SK-N-SH (cell line): ENCODE results near the gene CAPN7. TPM values are rescaled to one million over a fixed set of nuclear protein-coding genes. Genes with fewer than 3 reads are reported as not detected.

ENCODE experiments used
- CTCF ChIA-PET: fragments of 300-600, 350-600 bp; formaldehyde crosslinking; extraction: SDS; loops from one replicate; lab custom pipeline; 2021; lab: Yijun Ruan, JAX
- POLR2A ChIA-PET: fragments of 350-600 bp; sonication (Branson Sonifier 250); formaldehyde crosslinking; extraction: SDS; loops from one replicate; lab custom pipeline; 2020; ENCODE audit warnings: antibody characterized with exemption, inconsistent platforms; lab: Yijun Ruan, JAX
- DNase-seq: peaks from one replicate; pipeline ENCODE4 v3.0.0; 2012
- H2AFZ ChIP-seq: fragments of 200-600 bp; sonication (generic); 2 replicates; pipeline ENCODE4 v1.8.1; 2016; ENCODE audit warnings: antibody characterized with exemption, mild to moderate bottlenecking, low read depth
- H3F3A ChIP-seq: fragments of 200-600 bp; sonication (generic); replicated peaks from 2 replicates; pipeline ENCODE3; 2016; ENCODE audit warnings: antibody characterized with exemption, mild to moderate bottlenecking; ENCODE audit not compliant: insufficient read depth
- H3K27ac ChIP-seq, 2 experiments: fragments of 200-500 bp in 1 of 2; fragments of 200-600 bp in 1 of 2; sonication (Bioruptor generic) in 1 of 2; sonication (generic), shearing (Covaris generic) in 1 of 2; 2 replicates each; pipeline versions ENCODE4 v1.5.1 to v1.6.1; 2014 to 2016; ENCODE audit warnings: low read depth in 2 of 2, inconsistent platforms in 1 of 2, low read length in 1 of 2, mild to moderate bottlenecking in 1 of 2, mixed read lengths in 1 of 2
- H3K27me3 ChIP-seq: fragments of 200-600 bp; sonication (generic), shearing (Covaris generic); 2 replicates; pipeline ENCODE4 v1.6.1; 2016; ENCODE audit warnings: mixed run types; ENCODE audit not compliant: insufficient read depth
- H3K36me3 ChIP-seq, 2 experiments: fragments of 200-500 bp in 1 of 2; fragments of 200-600 bp in 1 of 2; sonication (Bioruptor generic) in 1 of 2; sonication (generic) in 1 of 2; replicated peaks in 1 of 2; 2 replicates each; pipeline versions ENCODE3 to v1.5.1; 2014 to 2016; ENCODE audit warnings: low read length in 1 of 2, mild to moderate bottlenecking in 1 of 2; ENCODE audit not compliant: insufficient read depth in 2 of 2, control insufficient read depth in 1 of 2
- H3K4me1 ChIP-seq, 2 experiments: fragments of 200-500 bp in 1 of 2; fragments of 200-600 bp in 1 of 2; sonication (Bioruptor generic) in 1 of 2; sonication (generic), shearing (Covaris generic) in 1 of 2; 2 replicates each; pipeline versions ENCODE4 v1.5.1 to v1.6.1; 2014 to 2016; ENCODE audit warnings: low read depth in 1 of 2, low read length in 1 of 2, mixed run types in 1 of 2; ENCODE audit not compliant: insufficient read depth in 2 of 2, control insufficient read depth in 1 of 2
- H3K4me2 ChIP-seq: fragments of 200-600 bp; sonication (generic), shearing (Covaris generic); 2 replicates; pipeline ENCODE4 v1.6.1; 2017; ENCODE audit warnings: mixed run types
- H3K4me3 ChIP-seq, 2 experiments: fragments of 200-500 bp in 1 of 2; fragments of 200-600 bp in 1 of 2; sonication (Bioruptor generic) in 1 of 2; sonication (generic), shearing (Covaris generic) in 1 of 2; 2 replicates each; pipeline versions ENCODE4 v1.5.1 to v1.8.1; 2014 to 2016; ENCODE audit warnings: low read depth in 2 of 2, inconsistent platforms in 1 of 2, low read length in 1 of 2, mild to moderate bottlenecking in 1 of 2, mixed read lengths in 1 of 2, moderate library complexity in 1 of 2
- H3K79me2 ChIP-seq: fragments of 200-600 bp; sonication (generic); 2 replicates; pipeline ENCODE4 v1.8.1; 2017; ENCODE audit warnings: mild to moderate bottlenecking; ENCODE audit not compliant: insufficient read depth
- H3K9ac ChIP-seq: fragments of 200-600 bp; sonication (generic); 2 replicates; pipeline ENCODE4 v1.6.1; 2017; ENCODE audit warnings: mixed run types
- H3K9me2 ChIP-seq: fragments of 200-600 bp; sonication (generic); 2 replicates; pipeline ENCODE4 v1.6.1; 2017; ENCODE audit warnings: mixed run types
- H3K9me3 ChIP-seq: fragments of 200-600 bp; sonication (generic); 2 replicates; pipeline ENCODE4 v1.6.1; 2017; ENCODE audit warnings: mixed run types, mild to moderate bottlenecking, moderate library complexity
- H4K20me1 ChIP-seq: fragments of 200-600 bp; sonication (generic); 2 replicates; pipeline ENCODE4 v1.6.1; 2017; ENCODE audit warnings: mild to moderate bottlenecking, mixed run types; ENCODE audit not compliant: insufficient read depth
- CHD2 ChIP-seq: fragments of 150-350 bp; IDR thresholded peaks from 2 replicates; pipeline ENCODE4 v1.6.1; 2018; ENCODE audit warnings: low read length; ENCODE audit not compliant: partially characterized antibody
- EP300 ChIP-seq, 2 experiments: IDR thresholded peaks; 2 replicates each; pipeline versions ENCODE4 v1.4.0 to v1.6.1; 2012; ENCODE audit warnings: borderline replicate concordance in 1 of 2, low read depth in 1 of 2, low read length in 1 of 2
- EZH2phosphoT487 ChIP-seq: fragments of 200-600 bp; sonication (generic); IDR thresholded peaks from 2 replicates; pipeline ENCODE4 v1.6.1; 2017; ENCODE audit warnings: low read depth, mixed run types, mild to moderate bottlenecking, antibody characterized with exemption, moderate library complexity, borderline replicate concordance
- GABPA ChIP-seq: IDR thresholded peaks from 2 replicates; pipeline ENCODE4 v1.4.0; 2012; ENCODE audit warnings: low read depth, mild to moderate bottlenecking
- GATA2 ChIP-seq: sonication (generic); formaldehyde crosslinking; IDR thresholded peaks from 2 replicates; pipeline ENCODE4 v1.5.0; 2020; ENCODE audit warnings: mild to moderate bottlenecking, missing genetic modification reagents
- MEF2A ChIP-seq: IDR thresholded peaks from 2 replicates; pipeline ENCODE4 v1.4.0; 2012; ENCODE audit warnings: low read depth, borderline replicate concordance
- MXI1 ChIP-seq: IDR thresholded peaks from 2 replicates; pipeline ENCODE4 v1.6.1; 2012; ENCODE audit warnings: mild to moderate bottlenecking, low read depth, low read length, improper control_type of control experiment
- PBX3 ChIP-seq: IDR thresholded peaks from 2 replicates; pipeline ENCODE4; 2012
- POLR2AphosphoS5 ChIP-seq: IDR thresholded peaks from 2 replicates; pipeline ENCODE4 v1.6.1; 2012; ENCODE audit warnings: low read depth, low read length
- RAD21 ChIP-seq: IDR thresholded peaks from 2 replicates; pipeline ENCODE4 v1.6.1; 2012; ENCODE audit warnings: mild to moderate bottlenecking, low read length
- RCOR1 ChIP-seq: fragments of 150-350 bp; IDR thresholded peaks from 2 replicates; pipeline ENCODE4 v1.6.1; 2017; ENCODE audit warnings: antibody characterized with exemption, low read length
- RFX5 ChIP-seq: IDR thresholded peaks from 2 replicates; pipeline ENCODE4 v1.6.1; 2012; ENCODE audit warnings: mild to moderate bottlenecking, improper control_type of control experiment, low read length
- SMC3 ChIP-seq: IDR thresholded peaks from 2 replicates; pipeline ENCODE4 v1.6.1; 2012; ENCODE audit warnings: low read depth, low read length, improper control_type of control experiment
- TCF12 ChIP-seq: IDR thresholded peaks from 2 replicates; pipeline ENCODE4 v1.4.0; 2012
- TEAD4 ChIP-seq: IDR thresholded peaks from 2 replicates; pipeline ENCODE4 v1.4.0; 2012; ENCODE audit warnings: mild to moderate bottlenecking, borderline replicate concordance; ENCODE audit not compliant: insufficient read depth
- USF1 ChIP-seq: IDR thresholded peaks from 2 replicates; pipeline ENCODE4 v1.4.0; 2012; ENCODE audit warnings: low read depth, borderline replicate concordance
- USF2 ChIP-seq: fragments of 150-350 bp; IDR thresholded peaks from 2 replicates; pipeline ENCODE4 v1.6.1; 2017; ENCODE audit warnings: antibody characterized with exemption, low read length, low read depth, borderline replicate concordance
- YY1 ChIP-seq: IDR thresholded peaks from 2 replicates; pipeline ENCODE4 v1.4.0; 2012; ENCODE audit warnings: low read depth, mild to moderate bottlenecking
- WGBS: methylation state at CpG from one replicate; pipeline ENCODE4 v1.1.6; 2017; ENCODE audit warnings: low lambda C conversion rate; 5-methylcytosine and 5-hydroxymethylcytosine counted together
- polyA plus RNA-seq, 3 experiments: library from polyadenylated mRNA; depleted of rRNA; stranded (reverse); fragments of >200 nt; gene quantifications; 2 replicates each; pipeline ENCODE4 v1.2.3, GENCODE V29; 2012
- TF ChIP-seq, protein P1 (sequence below): fragments of 200-600 bp; sonication (generic); IDR thresholded peaks from 2 replicates; pipeline ENCODE4 v1.6.1; 2017; ENCODE audit warnings: antibody characterized with exemption, mild to moderate bottlenecking, moderate library complexity
- TF ChIP-seq, protein P2 (sequence below): IDR thresholded peaks from 2 replicates; pipeline ENCODE4 v1.4.0; 2012; ENCODE audit warnings: low read depth, borderline replicate concordance

CAPN7 gene
- polyA plus RNA-seq (2012; rRNA removed) = 7.3 and 11.1 TPM in 2 replicates
- polyA plus RNA-seq (2012; cell fraction: cytosol; rRNA removed) = 8.7 and 13.0 TPM in 2 replicates
- 21.6 and 21.9 TPM in 2 replicates for polyA plus RNA-seq (2012; cell fraction: nucleus; rRNA removed)

- peak within 1 kb of the TSS; percentile 80 for H2AFZ ChIP-seq
- no peaks in the 10 kb centered on the region for H3K27me3 ChIP-seq
- no peaks in the 10 kb centered on the region for H3K9me2 ChIP-seq
- peak; percentile 98 for DNase-seq
- ChIA-PET POLR2A (interaction anchor here (0.6 to 1.3 kb wide), 3 partner anchors 141 to 294 kb away, joined by 3 to 4 read pairs (median 4); partner anchors contain the start of gene MRPS25), CTCF (interaction anchor here (0.6 to 6.2 kb wide), 12 partner anchors 9 to 351 kb away, joined by 3 to 53 read pairs (median 4); no protein-coding TSS in a partner anchor)
- H3K36me3 ChIP-seq = peaks cover 15 to 19% of the 10 kb centered on the region in 2 experiments
- no peaks in the 10 kb centered on the region for H3F3A ChIP-seq
- H4K20me1 ChIP-seq = peaks cover 34% of the 10 kb centered on the region
- peak within 1 kb of the TSS; percentile 88 for H3K4me2 ChIP-seq
- peak within 1 kb of the TSS; percentile 87 to 92 for H3K4me3 ChIP-seq
- H3K9me3 ChIP-seq = no peaks in the 10 kb centered on the region
- H3K9ac ChIP-seq = peak within 1 kb of the TSS; percentile 89
- H3K27ac ChIP-seq = peak within 1 kb of the TSS; percentile 83 to 92
- H3K79me2 ChIP-seq = peaks cover 48% of the 10 kb centered on the region
- H3K4me1 ChIP-seq = peaks cover 0 to 13% of the 10 kb centered on the region in 2 experiments; a peak in 3 of 4 replicates
- 0% methylated on average over 2 of the region's 92 CpGs for WGBS
- TF ChIP-seq, protein P1, sequence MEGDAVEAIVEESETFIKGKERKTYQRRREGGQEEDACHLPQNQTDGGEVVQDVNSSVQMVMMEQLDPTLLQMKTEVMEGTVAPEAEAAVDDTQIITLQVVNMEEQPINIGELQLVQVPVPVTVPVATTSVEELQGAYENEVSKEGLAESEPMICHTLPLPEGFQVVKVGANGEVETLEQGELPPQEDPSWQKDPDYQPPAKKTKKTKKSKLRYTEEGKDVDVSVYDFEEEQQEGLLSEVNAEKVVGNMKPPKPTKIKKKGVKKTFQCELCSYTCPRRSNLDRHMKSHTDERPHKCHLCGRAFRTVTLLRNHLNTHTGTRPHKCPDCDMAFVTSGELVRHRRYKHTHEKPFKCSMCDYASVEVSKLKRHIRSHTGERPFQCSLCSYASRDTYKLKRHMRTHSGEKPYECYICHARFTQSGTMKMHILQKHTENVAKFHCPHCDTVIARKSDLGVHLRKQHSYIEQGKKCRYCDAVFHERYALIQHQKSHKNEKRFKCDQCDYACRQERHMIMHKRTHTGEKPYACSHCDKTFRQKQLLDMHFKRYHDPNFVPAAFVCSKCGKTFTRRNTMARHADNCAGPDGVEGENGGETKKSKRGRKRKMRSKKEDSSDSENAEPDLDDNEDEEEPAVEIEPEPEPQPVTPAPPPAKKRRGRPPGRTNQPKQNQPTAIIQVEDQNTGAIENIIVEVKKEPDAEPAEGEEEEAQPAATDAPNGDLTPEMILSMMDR = peak; percentile 53
- TF ChIP-seq RCOR1 (peak; percentile 35; the same call in 1 of the 2 replicates), YY1 (peak; percentile 73; the same call in 1 of the 2 replicates), TCF12 (no peak), CHD2 (peak; percentile 98), EZH2phosphoT487 (no peak), USF1 (peak; percentile 95), SMC3 (peak; percentile 2; the same call in 1 of the 2 replicates), POLR2AphosphoS5 (peak; percentile 87), PBX3 (no peak), GATA2 (CRISPR knock-in tag) (0 out of 2 replicates have a peak, but pooled peaks have one; percentile 11), MXI1 (peak; percentile 83), TEAD4 (no peak), EP300 (IDR thresholded peaks at IDR 0.05; ENCODE audit: borderline replicate concordance in 1 of 2, low read depth in 1 of 2, low read length in 1 of 2) (no peak), RFX5 (no peak), RAD21 (no peak), MEF2A (no peak), GABPA (no peak), USF2 (peak; percentile 87)
- TF ChIP-seq, protein P2, sequence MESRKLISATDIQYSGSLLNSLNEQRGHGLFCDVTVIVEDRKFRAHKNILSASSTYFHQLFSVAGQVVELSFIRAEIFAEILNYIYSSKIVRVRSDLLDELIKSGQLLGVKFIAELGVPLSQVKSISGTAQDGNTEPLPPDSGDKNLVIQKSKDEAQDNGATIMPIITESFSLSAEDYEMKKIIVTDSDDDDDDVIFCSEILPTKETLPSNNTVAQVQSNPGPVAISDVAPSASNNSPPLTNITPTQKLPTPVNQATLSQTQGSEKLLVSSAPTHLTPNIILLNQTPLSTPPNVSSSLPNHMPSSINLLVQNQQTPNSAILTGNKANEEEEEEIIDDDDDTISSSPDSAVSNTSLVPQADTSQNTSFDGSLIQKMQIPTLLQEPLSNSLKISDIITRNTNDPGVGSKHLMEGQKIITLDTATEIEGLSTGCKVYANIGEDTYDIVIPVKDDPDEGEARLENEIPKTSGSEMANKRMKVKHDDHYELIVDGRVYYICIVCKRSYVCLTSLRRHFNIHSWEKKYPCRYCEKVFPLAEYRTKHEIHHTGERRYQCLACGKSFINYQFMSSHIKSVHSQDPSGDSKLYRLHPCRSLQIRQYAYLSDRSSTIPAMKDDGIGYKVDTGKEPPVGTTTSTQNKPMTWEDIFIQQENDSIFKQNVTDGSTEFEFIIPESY = peak; percentile 79; the same call in 1 of the 2 replicates
Observed at GRCh38 chr3:15205934-15206661, at the start of gene CAPN7. CAPN7 (plus strand) TSS chr3:15206246; CDS start chr3:15206496, 250 bp downstream.
